SU-DHL-6 (cell line): ENCODE results near the gene GPAM.
A peak's percentile ranks its signal among the peaks of the same experiment; 100 is the strongest.

ENCODE experiments used
- H2AFZ ChIP-seq: fragments of 200-600 bp; sonication (generic); 2 replicates; pipeline ENCODE4 v1.6.1; 2014; ENCODE audit warnings: low read depth, mild to moderate bottlenecking, moderate library complexity, mixed read lengths, antibody characterized with exemption, low read length; ENCODE audit not compliant: severe bottlenecking
- H3F3A ChIP-seq: fragments of 200-600 bp; shearing (Covaris generic); 2 replicates; pipeline ENCODE4 v1.6.0; 2016; ENCODE audit warnings: antibody characterized with exemption, mild to moderate bottlenecking; ENCODE audit not compliant: insufficient read depth
- H3K27ac ChIP-seq: fragments of 200-600 bp; sonication (generic); 2 replicates; pipeline ENCODE4 v1.5.1; 2016; ENCODE audit warnings: low read depth, mild to moderate bottlenecking, low read length, moderate library complexity, mixed read lengths
- H3K27me3 ChIP-seq: fragments of 200-600 bp; sonication (generic), shearing (Covaris generic); 2 replicates; pipeline ENCODE4 v1.6.0; 2014; ENCODE audit warnings: mild to moderate bottlenecking, low read length
- H3K36me3 ChIP-seq: fragments of 200-600 bp; sonication (generic); 2 replicates; pipeline ENCODE4 v1.6.1; 2014; ENCODE audit warnings: mild to moderate bottlenecking, low read length, mixed read lengths
- H3K4me2 ChIP-seq: fragments of 300-600, 200-600 bp; shearing (Covaris generic), sonication (generic); 2 replicates; pipeline ENCODE4 v1.6.0; 2014; ENCODE audit warnings: low read length, low read depth, mild to moderate bottlenecking; ENCODE audit not compliant: poor library complexity, severe bottlenecking
- H3K4me3 ChIP-seq: fragments of 200-600 bp; sonication (generic); 2 replicates; pipeline ENCODE4 v1.5.1; 2014; ENCODE audit warnings: antibody characterized with exemption, low read length, mild to moderate bottlenecking, mixed read lengths; ENCODE audit not compliant: insufficient read depth, poor library complexity, severe bottlenecking
- H3K79me2 ChIP-seq: fragments of 200-600 bp; sonication (generic); 2 replicates; pipeline ENCODE4 v1.6.1; 2014; ENCODE audit warnings: mild to moderate bottlenecking, low read length, moderate library complexity; ENCODE audit not compliant: insufficient read depth
- H3K9ac ChIP-seq: fragments of 200-600 bp; sonication (generic); 2 replicates; pipeline ENCODE4 v1.7.0; 2014; ENCODE audit warnings: mild to moderate bottlenecking, low read length
- H3K9me2 ChIP-seq: fragments of 200-600 bp; sonication (generic); replicated peaks from 2 replicates; pipeline ENCODE4 v1.6.1; 2014; ENCODE audit warnings: low read length; ENCODE audit not compliant: insufficient read depth
- H3K9me3 ChIP-seq: fragments of 200-600 bp; sonication (generic); 2 replicates; pipeline ENCODE4 v1.6.1; 2014; ENCODE audit warnings: low read length, mixed read lengths; ENCODE audit not compliant: insufficient read depth
- H4K20me1 ChIP-seq: fragments of 200-600 bp; sonication (generic); 2 replicates; pipeline ENCODE4 v1.6.1; 2014; ENCODE audit warnings: low read depth, mild to moderate bottlenecking, antibody characterized with exemption, low read length, moderate library complexity, mixed read lengths
- CTCF ChIP-seq: fragments of 200-600 bp; sonication (generic); IDR thresholded peaks from one replicate; pipeline ENCODE4 v1.5.1; 2017; ENCODE audit warnings: antibody characterized with exemption, mild to moderate bottlenecking, low read length, moderate library complexity; ENCODE audit not compliant: insufficient read depth, poor library complexity, severe bottlenecking
- EZH2phosphoT487 ChIP-seq: fragments of 200-600 bp; sonication (generic), shearing (Covaris generic); conservative IDR thresholded peaks from 2 replicates; pipeline ENCODE4 v1.6.1; 2018; ENCODE audit warnings: mild to moderate bottlenecking, antibody characterized with exemption, low read length, moderate library complexity, mixed read lengths

The GPAM gene

GRCh38 chr10:112189465-112189864 lies 5.9 kb upstream of the GPAM start:
- H3K4me2 ChIP-seq: no peak overlapping the region
- TF ChIP-seq EZH2phosphoT487: no peak
- TF ChIP-seq CTCF: no peak
- H3K4me3 ChIP-seq: no peak overlapping the region
- no peaks in the 10 kb centered on the region for H3K79me2 ChIP-seq
- H3F3A ChIP-seq: no peaks in the 10 kb centered on the region
- H4K20me1 ChIP-seq: no peaks in the 10 kb centered on the region
- no peak overlapping the region for H3K9ac ChIP-seq
- H2AFZ ChIP-seq: no peak overlapping the region
- no peaks in the 10 kb centered on the region for H3K36me3 ChIP-seq
- no peaks in the 10 kb centered on the region for H3K9me2 ChIP-seq
- H3K27ac ChIP-seq: no peak overlapping the region
- H3K27me3 ChIP-seq: no peaks in the 10 kb centered on the region
- H3K9me3 ChIP-seq: no peaks in the 10 kb centered on the region

- H3K9me2 ChIP-seq: no peaks in the 10 kb centered on the region
- H4K20me1 ChIP-seq: no peaks in the 10 kb centered on the region
- no peak overlapping the region for H3K9ac ChIP-seq
- H2AFZ ChIP-seq: no peak overlapping the region
- TF ChIP-seq EZH2phosphoT487: no peak
- no peak for TF ChIP-seq CTCF
- no peaks in the 10 kb centered on the region for H3F3A ChIP-seq
- no peaks in the 10 kb centered on the region for H3K27me3 ChIP-seq
- H3K9me3 ChIP-seq: no peaks in the 10 kb centered on the region
- H3K4me3 ChIP-seq: no peak overlapping the region
- no peak overlapping the region for H3K4me2 ChIP-seq
- no peaks in the 10 kb centered on the region; the same call in 1 of the 2 replicates for H3K79me2 ChIP-seq
- H3K36me3 ChIP-seq: no peaks in the 10 kb centered on the region
- H3K27ac ChIP-seq: no peak overlapping the region
Measured at GRCh38 chr10:112187527-112187926, 4.0 kb upstream of the GPAM start.

- Histone ChIP-seq H3K4me3 (no peak overlapping the region), H4K20me1 (no peaks in the 10 kb centered on the region), H3K9ac (no peak overlapping the region), H3K27me3 (no peaks in the 10 kb centered on the region), H3K79me2 (no peaks in the 10 kb centered on the region; the same call in 1 of the 2 replicates), H3K36me3 (no peaks in the 10 kb centered on the region), H2AFZ (no peak overlapping the region), H3K4me2 (no peak overlapping the region), H3K27ac (no peak overlapping the region), H3K9me3 (no peaks in the 10 kb centered on the region), H3K9me2 (no peaks in the 10 kb centered on the region), H3F3A (no peaks in the 10 kb centered on the region)
- TF ChIP-seq EZH2phosphoT487 (no peak), CTCF (no peak)
Measured at GRCh38 chr10:112185959-112186358, 2.4 kb upstream of the GPAM start.

GRCh38 chr10:112184379-112184778 lies 814 bp upstream of the GPAM start:
- no peaks in the 10 kb centered on the region; the same call in 1 of the 2 replicates for H3K36me3 ChIP-seq
- no peak overlapping the region for H3K27ac ChIP-seq
- peak overlapping the region; percentile 89 for H3K4me2 ChIP-seq
- no peaks in the 10 kb centered on the region for H4K20me1 ChIP-seq
- no peaks in the 10 kb centered on the region; the same call in 1 of the 2 replicates for H3K79me2 ChIP-seq
- H2AFZ ChIP-seq: peak overlapping the region; percentile 100
- TF ChIP-seq CTCF: no peak
- TF ChIP-seq EZH2phosphoT487: no peak
- no peaks in the 10 kb centered on the region for H3K9me3 ChIP-seq
- H3F3A ChIP-seq: no peaks in the 10 kb centered on the region
- no peaks in the 10 kb centered on the region for H3K9me2 ChIP-seq
- H3K27me3 ChIP-seq: no peaks in the 10 kb centered on the region
- H3K9ac ChIP-seq: peak overlapping the region; percentile 91
- H3K4me3 ChIP-seq: peak overlapping the region; percentile 95
